Epithelial cell of esophagus (primary cell): ENCODE measurements around the gene C16orf46.

Experiments used
- DNase-seq: peaks from one replicate; pipeline ENCODE4 v3.0.0; 2010; ENCODE audit warnings: low read depth
- H3K4me3 ChIP-seq: 2 replicates; pipeline ENCODE4 v1.5.1; 2011; ENCODE audit warnings: mild to moderate bottlenecking, low read length, control low read depth
- CTCF ChIP-seq: IDR thresholded peaks from 2 replicates; pipeline ENCODE4 v1.5.1; 2011; ENCODE audit warnings: low read depth, mild to moderate bottlenecking, low read length, control low read depth, inconsistent platforms; ENCODE audit not compliant: insufficient read depth; ENCODE audit errors: missing control alignments

Gene C16orf46

GRCh38 chr16:81076566-81077075 lies 417 bp downstream of the C16orf46 start:
- peak; percentile 87 for DNase-seq
- H3K4me3 ChIP-seq: peak overlapping the region; percentile 52
- no peak for TF ChIP-seq CTCF

GRCh38 chr16:81073560-81074330 lies 3.3 kb downstream of the C16orf46 start:
- DNase-seq: no peak
- no peak for TF ChIP-seq CTCF
- no peak overlapping the region for H3K4me3 ChIP-seq

- TF ChIP-seq CTCF: no peak
- peak; percentile 74 for DNase-seq
These were observed 5.2 kb downstream of the C16orf46 start for GRCh38 chr16:81071805-81072204.

GRCh38 chr16:81070979-81071378 lies 6.1 kb downstream of the C16orf46 start:
- no peak overlapping the region for H3K4me3 ChIP-seq
- no peak for DNase-seq
- no peak for TF ChIP-seq CTCF

More at GRCh38 chr16:81071805-81072204, 5.2 kb downstream of the C16orf46 start:
- H3K4me3 ChIP-seq: no peak overlapping the region

GRCh38 chr16:81069063-81069462 lies 8.0 kb downstream of the C16orf46 start:
- DNase-seq: no peak
- H3K4me3 ChIP-seq: no peak overlapping the region
- TF ChIP-seq CTCF: no peak

DNA sequence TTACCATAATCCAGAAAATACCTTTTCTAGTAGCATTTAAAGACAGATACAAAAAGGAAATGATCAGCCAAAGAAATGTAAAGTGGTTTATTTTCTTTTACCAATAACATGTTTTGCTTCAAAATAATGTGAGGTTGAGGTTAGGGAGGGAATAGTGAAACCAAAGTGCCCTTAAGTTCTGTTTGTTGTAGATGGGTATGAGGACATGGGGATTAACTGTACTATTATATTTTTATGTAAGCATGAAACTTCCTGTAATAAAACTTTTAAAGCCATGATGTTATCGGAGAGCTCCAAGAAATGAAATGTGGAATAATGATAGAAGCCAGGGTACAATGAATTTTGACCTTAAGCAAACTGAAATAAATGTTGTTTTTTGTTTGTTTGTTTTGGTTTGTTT lies 9.9 kb downstream of the C16orf46 start:
- TF ChIP-seq CTCF: no peak
- no peak overlapping the region for H3K4me3 ChIP-seq
- DNase-seq: no peak

GRCh38 chr16:81066681-81067080 lies 10.4 kb downstream of the C16orf46 start:
- no peak overlapping the region for H3K4me3 ChIP-seq
- DNase-seq: no peak
- TF ChIP-seq CTCF: no peak
